ENCODE results near the gene SARNP. TPM values are rescaled to one million over a fixed set of nuclear protein-coding genes. Genes with fewer than 3 reads are reported as not detected.

SARNP gene
- total and polyA plus RNA-seq, 9 of the 15 experiments (the other 6 are each of a cell fraction or from before 2014, with no cell fraction given) = 70.1 to 400 (median 198) TPM

GRCh38 chr12:55817345-55818139 lies at the start of gene SARNP, which contains the start of gene ORMDL2 (continued):
- TF ChIP-seq GATAD2A (IDR thresholded peaks at IDR 0.05) (no peak), RBM39 (optimal IDR thresholded peaks at IDR 0.05; ENCODE audit: low read depth, low read length) (peak; percentile 43), ZNF444 (CRISPR knock-in tag; IDR thresholded peaks at IDR 0.05) (no peak), HDGF (IDR thresholded peaks at IDR 0.05) (no peak; the same call in 1 of the 2 replicates), BACH1 (tag; IDR thresholded peaks at IDR 0.05) (no peak), HCFC1 (IDR thresholded peaks at IDR 0.05; ENCODE audit: low read depth, low read length) (peak; percentile 65), ELF4 (CRISPR knock-in tag; IDR thresholded peaks at IDR 0.05) (peak; percentile 95), ZNF436 (CRISPR knock-in tag; IDR thresholded peaks at IDR 0.05) (no peak), ZNF395 (CRISPR knock-in tag; IDR thresholded peaks at IDR 0.05) (no peak), PYGO2 (tag; IDR thresholded peaks at IDR 0.05) (no peak), ID3 (CRISPR knock-in tag; IDR thresholded peaks at IDR 0.05) (no peak), ID3 (tag; IDR thresholded peaks at IDR 0.05) (no peak), MXI1 (IDR thresholded peaks at IDR 0.05; ENCODE audit: low read depth, low read length) (no peak)
- TF ChIP-seq, protein P1, sequence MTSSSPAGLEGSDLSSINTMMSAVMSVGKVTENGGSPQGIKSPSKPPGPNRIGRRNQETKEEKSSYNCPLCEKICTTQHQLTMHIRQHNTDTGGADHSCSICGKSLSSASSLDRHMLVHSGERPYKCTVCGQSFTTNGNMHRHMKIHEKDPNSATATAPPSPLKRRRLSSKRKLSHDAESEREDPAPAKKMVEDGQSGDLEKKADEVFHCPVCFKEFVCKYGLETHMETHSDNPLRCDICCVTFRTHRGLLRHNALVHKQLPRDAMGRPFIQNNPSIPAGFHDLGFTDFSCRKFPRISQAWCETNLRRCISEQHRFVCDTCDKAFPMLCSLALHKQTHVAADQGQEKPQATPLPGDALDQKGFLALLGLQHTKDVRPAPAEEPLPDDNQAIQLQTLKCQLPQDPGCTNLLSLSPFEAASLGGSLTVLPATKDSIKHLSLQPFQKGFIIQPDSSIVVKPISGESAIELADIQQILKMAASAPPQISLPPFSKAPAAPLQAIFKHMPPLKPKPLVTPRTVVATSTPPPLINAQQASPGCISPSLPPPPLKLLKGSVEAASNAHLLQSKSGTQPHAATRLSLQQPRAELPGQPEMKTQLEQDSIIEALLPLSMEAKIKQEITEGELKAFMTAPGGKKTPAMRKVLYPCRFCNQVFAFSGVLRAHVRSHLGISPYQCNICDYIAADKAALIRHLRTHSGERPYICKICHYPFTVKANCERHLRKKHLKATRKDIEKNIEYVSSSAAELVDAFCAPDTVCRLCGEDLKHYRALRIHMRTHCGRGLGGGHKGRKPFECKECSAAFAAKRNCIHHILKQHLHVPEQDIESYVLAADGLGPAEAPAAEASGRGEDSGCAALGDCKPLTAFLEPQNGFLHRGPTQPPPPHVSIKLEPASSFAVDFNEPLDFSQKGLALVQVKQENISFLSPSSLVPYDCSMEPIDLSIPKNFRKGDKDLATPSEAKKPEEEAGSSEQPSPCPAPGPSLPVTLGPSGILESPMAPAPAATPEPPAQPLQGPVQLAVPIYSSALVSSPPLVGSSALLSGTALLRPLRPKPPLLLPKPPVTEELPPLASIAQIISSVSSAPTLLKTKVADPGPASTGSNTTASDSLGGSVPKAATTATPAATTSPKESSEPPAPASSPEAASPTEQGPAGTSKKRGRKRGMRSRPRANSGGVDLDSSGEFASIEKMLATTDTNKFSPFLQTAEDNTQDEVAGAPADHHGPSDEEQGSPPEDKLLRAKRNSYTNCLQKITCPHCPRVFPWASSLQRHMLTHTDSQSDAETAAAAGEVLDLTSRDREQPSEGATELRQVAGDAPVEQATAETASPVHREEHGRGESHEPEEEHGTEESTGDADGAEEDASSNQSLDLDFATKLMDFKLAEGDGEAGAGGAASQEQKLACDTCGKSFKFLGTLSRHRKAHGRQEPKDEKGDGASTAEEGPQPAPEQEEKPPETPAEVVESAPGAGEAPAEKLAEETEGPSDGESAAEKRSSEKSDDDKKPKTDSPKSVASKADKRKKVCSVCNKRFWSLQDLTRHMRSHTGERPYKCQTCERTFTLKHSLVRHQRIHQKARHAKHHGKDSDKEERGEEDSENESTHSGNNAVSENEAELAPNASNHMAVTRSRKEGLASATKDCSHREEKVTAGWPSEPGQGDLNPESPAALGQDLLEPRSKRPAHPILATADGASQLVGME (CRISPR knock-in tag; IDR thresholded peaks at IDR 0.05) = 0 out of 2 replicates have a peak, but pooled peaks have one; percentile 13

All from K562 (cell line).